ENCODE measurements around the gene SP6. TPM values are rescaled to one million over a fixed set of nuclear protein-coding genes. Genes with fewer than 3 reads are reported as not detected.

SP6 gene
- total and polyA plus RNA-seq, 2 of the 4 experiments (the other 2 are of a cell fraction), result under 0.01 to 0.31 TPM

DNA sequence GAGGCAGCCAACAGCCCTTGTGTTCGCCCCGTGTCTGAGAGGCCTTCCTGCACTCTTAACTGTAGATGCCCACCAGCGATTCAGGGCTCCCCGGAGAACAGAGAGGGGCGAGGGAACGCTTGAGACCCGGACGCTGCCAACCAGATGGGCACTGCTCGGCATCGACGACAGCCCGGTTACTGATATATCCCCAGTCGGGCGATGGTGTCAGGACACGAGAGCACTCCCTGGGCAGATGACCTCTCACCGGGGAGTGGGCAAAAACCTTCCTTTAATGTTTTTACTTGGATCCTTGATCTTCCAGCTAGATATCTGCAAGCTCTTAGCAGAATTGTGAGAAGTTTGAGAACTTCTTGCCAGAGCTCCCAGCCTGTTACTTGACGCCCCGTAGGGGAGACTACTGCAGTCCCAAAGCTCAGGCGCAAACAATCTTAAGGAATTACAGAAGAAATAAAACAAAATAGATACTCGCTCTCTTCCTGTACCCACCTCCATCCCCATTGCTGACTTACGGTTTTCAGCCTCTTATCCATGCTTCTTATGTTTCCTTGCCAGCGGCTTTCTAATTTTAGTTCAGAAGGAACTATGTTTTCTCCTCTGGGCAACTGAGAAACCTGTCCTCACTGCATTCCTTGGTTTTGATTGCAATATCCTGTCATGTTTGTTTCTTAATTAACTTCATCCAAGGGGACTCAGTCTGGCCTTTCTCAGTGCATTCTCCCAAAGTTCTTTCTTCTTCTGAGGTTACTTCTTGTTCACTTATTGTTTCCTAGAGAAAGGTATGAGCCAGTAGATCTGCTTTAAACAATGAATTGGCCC, 45.9 kb upstream of the SP6 start:
- Histone ChIP-seq H3K4me2 (ENCODE audit: low read depth, low read length) (peak overlapping the region; percentile 97), H3K4me3 (ENCODE audit: insufficient read depth, low read depth, low read length) (peak overlapping the region; percentile 97), H4K20me1 (ENCODE audit: insufficient read depth, low read length) (no peaks in the 10 kb centered on the region), H4K8ac (ENCODE audit: low read depth in 2 of 2, low read length in 2 of 2) (peak overlapping the region; percentile 96 to 99), H2AK5ac (ENCODE audit: low read depth, low read length) (peak overlapping the region; percentile 92), H3K79me1 (ENCODE audit: low read depth in 1 of 2, low read length in 2 of 2) (peaks cover 30 to 62% of the 10 kb centered on the region in 2 experiments), H2AFZ (replicated peaks; ENCODE audit: low read length, poor library complexity) (peak overlapping the region; percentile 97), H3K4ac (ENCODE audit: low read depth, low read length) (peak overlapping the region; percentile 95), H4K91ac (ENCODE audit: insufficient read depth, low read depth, low read length) (peak overlapping the region; percentile 94), H3K4me1 (ENCODE audit: control insufficient read depth, insufficient read depth, low read length) (peaks cover 1% of the 10 kb centered on the region; the same call in 1 of the 2 replicates), H3K27ac (ENCODE audit: insufficient read depth, low read length) (peak overlapping the region; percentile 94), H3K9me1 (ENCODE audit: insufficient read depth, low read length) (0 out of 2 replicates have a peak, but pooled peaks cover 7% of the 10 kb centered on the region), H2BK5ac (ENCODE audit: low read depth, low read length, poor library complexity, severe bottlenecking) (peak overlapping the region; percentile 84), H2BK15ac (ENCODE audit: low read depth, low read length) (no peak overlapping the region; the same call in 2 of the 3 replicates), H3K18ac (ENCODE audit: low read depth, low read length) (peak overlapping the region; percentile 78), H3K27me3 (ENCODE audit: control insufficient read depth, insufficient read depth, low read length) (no peaks in the 10 kb centered on the region), H3K36me3 (ENCODE audit: control insufficient read depth, insufficient read depth, low read length) (no peaks in the 10 kb centered on the region), H3K23ac (ENCODE audit: low read depth, low read length) (peak overlapping the region; percentile 92), H4K5ac (ENCODE audit: low read depth, low read length) (peak overlapping the region; percentile 95), H3K9ac (ENCODE audit: low read depth, low read length) (peak overlapping the region; percentile 97), H3K56ac (ENCODE audit: extremely low read depth, insufficient read depth, low read length) (peak overlapping the region; percentile 87), H2BK20ac (ENCODE audit: low read depth, low read length) (no peak overlapping the region), H3K9me3 (ENCODE audit: control insufficient read depth, insufficient read depth, low read length) (no peaks in the 10 kb centered on the region), H2BK120ac (ENCODE audit: low read depth, low read length) (peak overlapping the region; percentile 64; the same call in 1 of the 2 replicates), H2AK9ac (replicated peaks; ENCODE audit: low read depth, low read length, poor library complexity) (peak overlapping the region; percentile 92), H3K14ac (replicated peaks; ENCODE audit: low read depth, low read length) (peak overlapping the region; percentile 97)
- dilution Hi-C loops (cut with HindIII; ENCODE audit: low sequenced_read_pairs, unreplicated experiment), result no loop called here
- no TSS peak for BruUV-seq (replicated peaks)
- POLR2A ChIA-PET (ENCODE audit: unreplicated experiment), result no interaction called here
- ATAC-seq (ENCODE audit: low read depth), result no peak; the same call in 1 of the 2 replicates
- in situ Hi-C loops (cut with MboI; ENCODE audit: low sequenced_read_pairs), result no loop called here
- intact Hi-C loops (cut with micrococcal nuclease), result loop anchor here (1.0 kb wide), 3 partner anchors 44 to 121 kb away; partner anchors contain the start of gene PNPO
- TF ChIP-seq CHD1 (IDR thresholded peaks at IDR 0.05; ENCODE audit: low read depth, low read length) (no peak), MXI1 (IDR thresholded peaks at IDR 0.05; ENCODE audit: borderline replicate concordance, low read depth, low read length) (no peak), RFX5 (IDR thresholded peaks at IDR 0.05; ENCODE audit: low read depth, low read length) (no peak), NFE2L2 (IDR thresholded peaks at IDR 0.05; ENCODE audit: low read depth, low read length) (no peak), MAFK (IDR thresholded peaks at IDR 0.05; ENCODE audit: low read depth, low read length) (no peak), RCOR1 (IDR thresholded peaks at IDR 0.05; ENCODE audit: insufficient replicate concordance, low read length) (no peak), CEBPB (IDR thresholded peaks at IDR 0.05; ENCODE audit: low read depth, low read length) (no peak), RAD21 (IDR thresholded peaks at IDR 0.05; ENCODE audit: low read length) (no peak), CTCF (conservative IDR thresholded peaks at IDR 0.05; ENCODE audit: low read depth, low read length) (no peak), ELK1 (IDR thresholded peaks at IDR 0.05; ENCODE audit: borderline replicate concordance, low read depth, low read length) (no peak)
- peak; percentile 7 for DNase-seq
- 9% methylated on average over 9 of the region's 22 CpGs; no CpG with 5 or more reads in 1 of the 2 experiments for WGBS, 2 experiments (ENCODE audit: extremely low coverage in 2 of 2, insufficient read length in 1 of 2)
- CTCF ChIA-PET, result no interaction called here
